GM23248 (cell line): Measurements from ENCODE around the gene ZDHHC24. TPM values are rescaled to one million over a fixed set of nuclear protein-coding genes. Genes with fewer than 3 reads are reported as not detected.
A peak's percentile ranks its signal among the peaks of the same experiment; 100 is the strongest.

ENCODE experiments used
- DNase-seq: peaks from one replicate; pipeline ENCODE4 v3.0.0-alpha.2; 2015
- H2AFZ ChIP-seq: fragments of 200-600 bp; sonication (generic); 2 replicates; pipeline ENCODE4 v1.6.1; 2016; ENCODE audit warnings: antibody characterized with exemption
- H3F3A ChIP-seq: fragments of 200-600 bp; sonication (generic); 2 replicates; pipeline ENCODE4 v1.6.1; 2016; ENCODE audit warnings: mild to moderate bottlenecking, antibody characterized with exemption, mixed run types; ENCODE audit not compliant: insufficient read depth
- H3K27ac ChIP-seq: fragments of 200-600 bp; sonication (generic); 2 replicates; pipeline ENCODE4 v1.5.1; 2016; ENCODE audit warnings: mild to moderate bottlenecking
- H3K27me3 ChIP-seq: fragments of 200-600 bp; sonication (generic); replicated peaks from 2 replicates; pipeline ENCODE4 v1.6.1; 2016; ENCODE audit warnings: mild to moderate bottlenecking; ENCODE audit not compliant: insufficient read depth
- H3K36me3 ChIP-seq: fragments of 200-600 bp; sonication (generic); 2 replicates; pipeline ENCODE4 v1.6.1; 2016; ENCODE audit warnings: low read depth, mild to moderate bottlenecking
- H3K4me1 ChIP-seq: fragments of 200-600 bp; sonication (generic); 2 replicates; pipeline ENCODE4 v1.6.1; 2016; ENCODE audit warnings: mild to moderate bottlenecking; ENCODE audit not compliant: insufficient read depth
- H3K4me2 ChIP-seq: fragments of 200-600 bp; sonication (generic); one replicate; pipeline ENCODE4 v1.6.1; 2016; ENCODE audit warnings: mild to moderate bottlenecking; ENCODE audit not compliant: unreplicated experiment
- H3K4me3 ChIP-seq: fragments of 200-600 bp; sonication (generic); 2 replicates; pipeline ENCODE4 v1.5.1; 2016; ENCODE audit warnings: mild to moderate bottlenecking
- H3K79me2 ChIP-seq: fragments of 200-600 bp; sonication (generic); 2 replicates; pipeline ENCODE4 v1.6.1; 2016; ENCODE audit warnings: mild to moderate bottlenecking; ENCODE audit not compliant: insufficient read depth
- H3K9ac ChIP-seq: fragments of 200-600 bp; sonication (generic); 2 replicates; pipeline ENCODE4 v1.6.1; 2016; ENCODE audit warnings: mild to moderate bottlenecking
- H3K9me2 ChIP-seq: fragments of 200-600 bp; sonication (generic); 2 replicates; pipeline ENCODE4 v1.6.1; 2016; ENCODE audit warnings: mixed run types, mild to moderate bottlenecking, moderate library complexity; ENCODE audit not compliant: insufficient read depth
- H3K9me3 ChIP-seq: fragments of 200-600 bp; sonication (generic); one replicate; pipeline ENCODE4 v1.6.1; 2017; ENCODE audit warnings: low read depth
- H4K20me1 ChIP-seq: fragments of 200-600 bp; sonication (generic); 2 replicates; pipeline ENCODE4 v1.6.0; 2016; ENCODE audit not compliant: insufficient read depth
- EZH2 ChIP-seq: fragments of 200-600 bp; sonication (generic); IDR thresholded peaks from 2 replicates; pipeline ENCODE4 v1.6.1; 2018; ENCODE audit warnings: antibody characterized with exemption, mild to moderate bottlenecking; ENCODE audit not compliant: insufficient read depth, poor library complexity, severe bottlenecking
- EZH2phosphoT487 ChIP-seq: fragments of 200-600 bp; sonication (generic); IDR thresholded peaks from 2 replicates; pipeline ENCODE4 v1.6.1; 2018; ENCODE audit warnings: antibody characterized with exemption, moderate library complexity, mild to moderate bottlenecking, low read depth; ENCODE audit not compliant: insufficient read depth
- WGBS, 2 experiments: methylation state at CpG; one replicate each; pipeline ENCODE4 v1.1.6; 2015 to 2017; ENCODE audit warnings: low lambda C conversion rate in 2 of 2, low coverage in 1 of 2; ENCODE audit errors: missing lambda C conversion rate in 2 of 2; 5-methylcytosine and 5-hydroxymethylcytosine counted together
- in situ Hi-C: fragments of 300-500 bp; cut with MboI; formaldehyde crosslinking; loops from 2 replicates; pipeline ENCODE4 v1.15.0; 2020
- polyA plus RNA-seq: library from polyadenylated mRNA; unstranded; fragments of >200 nt; fragmentation: Nextera tagmentation; extraction: Ambion mirVana; gene quantifications from 2 replicates; pipeline ENCODE4 v1.2.1, GENCODE V29; 2016
- total RNA-seq: library from RNA; depleted of rRNA; stranded (reverse); fragments of >200 nt; shearing (Covaris generic); gene quantifications from 2 replicates; pipeline ENCODE4 v1.2.3, GENCODE V29; 2014

The ZDHHC24 gene
- total and polyA plus RNA-seq, 2 experiments from 2014 or later: 20.8 to 23.5 TPM

GRCh38 chr11:66524304-66525040, 21.4 kb downstream of the ZDHHC24 start:
- TF ChIP-seq EZH2phosphoT487: no peak
- TF ChIP-seq EZH2: no peak
- in situ Hi-C loops: no loop called here
- no peak overlapping the region for H3K4me2 ChIP-seq
- no peaks in the 10 kb centered on the region for H3K79me2 ChIP-seq
- DNase-seq: no peak
- H3K27ac ChIP-seq: no peak overlapping the region
- H4K20me1 ChIP-seq: no peaks in the 10 kb centered on the region
- H2AFZ ChIP-seq: no peak overlapping the region
- no peak overlapping the region for H3K4me3 ChIP-seq
- H3F3A ChIP-seq: no peaks in the 10 kb centered on the region
- no peaks in the 10 kb centered on the region for H3K4me1 ChIP-seq
- peaks cover 8% of the 10 kb centered on the region; the same call in 1 of the 2 replicates for H3K36me3 ChIP-seq
- H3K9me3 ChIP-seq: no peaks in the 10 kb centered on the region
- no peaks in the 10 kb centered on the region for H3K9me2 ChIP-seq
- H3K27me3 ChIP-seq: no peaks in the 10 kb centered on the region
- 78 to 82% methylated on average over 9 to 10 of the region's 10 CpGs for WGBS, 2 experiments
- H3K9ac ChIP-seq: no peak overlapping the region

- Histone ChIP-seq H3K4me1 (no peaks in the 10 kb centered on the region), H3K9ac (no peak overlapping the region), H3K4me3 (no peak overlapping the region), H4K20me1 (no peaks in the 10 kb centered on the region), H3K4me2 (no peak overlapping the region), H3K79me2 (no peaks in the 10 kb centered on the region), H2AFZ (no peak overlapping the region), H3K27ac (no peak overlapping the region), H3K27me3 (no peaks in the 10 kb centered on the region), H3K9me3 (no peaks in the 10 kb centered on the region), H3K36me3 (peaks cover 8% of the 10 kb centered on the region; the same call in 1 of the 2 replicates), H3K9me2 (no peaks in the 10 kb centered on the region), H3F3A (no peaks in the 10 kb centered on the region)
- WGBS, 2 experiments: 82 to 85% methylated on average over 11 of the region's 11 CpGs
- DNase-seq: no peak
- in situ Hi-C loops: no loop called here
- TF ChIP-seq EZH2phosphoT487 (no peak), EZH2 (no peak)
Measured at GRCh38 chr11:66523611-66524010, 22.2 kb downstream of the ZDHHC24 start.

- Histone ChIP-seq H3K9me3 (no peaks in the 10 kb centered on the region), H3K79me2 (peaks cover 23% of the 10 kb centered on the region), H3K9ac (peak overlapping the region; percentile 87), H3K27me3 (no peaks in the 10 kb centered on the region), H3K4me1 (peaks cover 6% of the 10 kb centered on the region), H3K36me3 (no peaks in the 10 kb centered on the region), H3K4me2 (peak overlapping the region; percentile 96), H3F3A (no peaks in the 10 kb centered on the region), H3K27ac (no peak overlapping the region), H4K20me1 (no peaks in the 10 kb centered on the region), H3K9me2 (no peaks in the 10 kb centered on the region), H2AFZ (peak overlapping the region; percentile 100), H3K4me3 (peak overlapping the region; percentile 98)
- TF ChIP-seq EZH2phosphoT487 (no peak), EZH2 (no peak)
- 1 to 2% methylated on average over 5 of the region's 5 CpGs for WGBS, 2 experiments
- in situ Hi-C loops: no loop called here
- DNase-seq: no peak
Measured at GRCh38 chr11:66510990-66511339, 34.9 kb downstream of the ZDHHC24 start.

DNA sequence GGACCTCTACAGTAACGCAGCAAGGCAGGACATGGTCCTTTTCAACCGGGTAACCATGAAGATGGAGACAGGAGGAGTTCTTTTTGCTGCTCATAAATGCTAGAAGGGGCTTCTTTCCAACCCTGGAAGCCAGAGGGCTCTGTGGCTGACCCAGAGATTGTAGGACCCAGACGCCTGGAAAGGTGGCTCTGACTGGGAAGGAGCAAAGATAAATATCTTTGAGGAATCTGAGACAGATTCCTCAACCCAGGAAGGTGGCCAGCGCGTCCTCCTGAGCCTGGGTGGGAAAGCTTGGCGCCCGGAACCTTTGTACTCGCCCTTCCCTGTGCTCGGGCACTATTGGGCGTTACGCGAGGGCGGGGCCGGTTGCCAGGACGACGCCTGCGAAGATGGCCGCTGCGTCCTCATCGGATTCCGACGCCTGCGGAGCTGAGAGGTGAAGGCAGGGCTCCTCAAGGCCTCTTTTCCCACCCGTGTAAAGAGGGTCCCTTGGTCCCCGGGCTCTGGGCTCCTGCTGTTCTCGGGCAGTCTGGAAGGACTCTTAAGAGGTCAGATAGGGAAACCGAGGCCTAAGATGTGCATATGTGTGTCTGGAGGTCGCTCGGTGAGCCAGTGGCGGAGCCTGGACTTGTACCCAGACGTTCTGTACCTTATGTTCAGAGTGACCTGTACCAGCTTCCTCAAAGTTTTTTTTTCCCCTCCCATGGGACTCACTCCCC, 35.4 kb downstream of the ZDHHC24 start, which contains the start of gene BBS1:
BBS1 (plus strand) TSS at position 365 of the 719 bp plus-strand sequence; CDS start at position 390, 25 bp downstream.
- no peak for TF ChIP-seq EZH2phosphoT487
- no peak for TF ChIP-seq EZH2
- H3K4me3 ChIP-seq: peak within 1 kb of the TSS; percentile 98
- H3K4me1 ChIP-seq: peaks cover 6% of the 10 kb centered on the region
- no peaks in the 10 kb centered on the region for H3K27me3 ChIP-seq
- 3 to 5% methylated on average over 31 of the region's 31 CpGs for WGBS, 2 experiments
- in situ Hi-C loops: no loop called here
- peak within 1 kb of the TSS; percentile 87 for H3K9ac ChIP-seq
- no peaks in the 10 kb centered on the region for H3K9me3 ChIP-seq
- H3K36me3 ChIP-seq: no peaks in the 10 kb centered on the region
- peak within 1 kb of the TSS; percentile 49 for H3K27ac ChIP-seq
- H3F3A ChIP-seq: no peaks in the 10 kb centered on the region
- DNase-seq: peak; percentile 90
- H3K4me2 ChIP-seq: peak within 1 kb of the TSS; percentile 96
- H2AFZ ChIP-seq: peak within 1 kb of the TSS; percentile 100
- no peaks in the 10 kb centered on the region for H4K20me1 ChIP-seq
- no peaks in the 10 kb centered on the region for H3K9me2 ChIP-seq
- H3K79me2 ChIP-seq: peaks cover 23% of the 10 kb centered on the region
